ENCODE data around the gene C5orf15. TPM values are rescaled to one million over a fixed set of nuclear protein-coding genes. Genes with fewer than 3 reads are reported as not detected.
"Not testable (repeated sequence)": the region's sequence is repeated elsewhere in the genome, so short reads cannot be mapped to it uniquely, and the experiment has no call there.

The C5orf15 gene
- total RNA-seq, 1 donor from 2014 or later, result 20.8 TPM

- DNase-seq (ENCODE audit: low read depth), result no peak
- peaks cover 25% of the 10 kb centered on the region for H3K36me3 ChIP-seq (ENCODE audit: control insufficient read depth, insufficient read depth, low read length)
Observed at GRCh38 chr5:133981714-133982113, 13.3 kb upstream of the C5orf15 start.

GRCh38 chr5:133980652-133981051 is 12.2 kb upstream of the C5orf15 start:
- no peak for DNase-seq (ENCODE audit: low read depth)
- peaks cover 21% of the 10 kb centered on the region for H3K36me3 ChIP-seq (ENCODE audit: control insufficient read depth, insufficient read depth, low read length)
- no peak for FAIRE-seq
- H3K27me3 ChIP-seq (ENCODE audit: control insufficient read depth, insufficient read depth, low read length), result no peaks in the 10 kb centered on the region
- no peak overlapping the region for H3K4me3 ChIP-seq (ENCODE audit: low read depth, low read length)
- no peak for TF ChIP-seq CTCF (IDR thresholded peaks at IDR 0.05; ENCODE audit: insufficient read depth, low read length, severe bottlenecking)

More at GRCh38 chr5:133981714-133982113, 13.3 kb upstream of the C5orf15 start:
- Histone ChIP-seq H3K4me3 (ENCODE audit: low read depth, low read length) (no peak overlapping the region), H3K27me3 (ENCODE audit: control insufficient read depth, insufficient read depth, low read length) (no peaks in the 10 kb centered on the region)
- no peak for TF ChIP-seq CTCF (IDR thresholded peaks at IDR 0.05; ENCODE audit: insufficient read depth, low read length, severe bottlenecking)
- FAIRE-seq, result no peak

- Histone ChIP-seq H3K27me3 (ENCODE audit: control insufficient read depth, insufficient read depth, low read length) (no peaks in the 10 kb centered on the region), H3K36me3 (ENCODE audit: control insufficient read depth, insufficient read depth, low read length) (peaks cover 30% of the 10 kb centered on the region), H3K4me3 (ENCODE audit: low read depth, low read length) (no peak overlapping the region)
- no peak for FAIRE-seq
- TF ChIP-seq CTCF (IDR thresholded peaks at IDR 0.05; ENCODE audit: insufficient read depth, low read length, severe bottlenecking), result no peak
- no peak for DNase-seq (ENCODE audit: low read depth)
Observed at GRCh38 chr5:133978943-133979342, 10.5 kb upstream of the C5orf15 start.

GRCh38 chr5:133977858-133978257 is 9.4 kb upstream of the C5orf15 start:
- TF ChIP-seq CTCF (IDR thresholded peaks at IDR 0.05; ENCODE audit: insufficient read depth, low read length, severe bottlenecking), result no peak
- peaks cover 27% of the 10 kb centered on the region for H3K36me3 ChIP-seq (ENCODE audit: control insufficient read depth, insufficient read depth, low read length)
- FAIRE-seq (no peak), DNase-seq (ENCODE audit: low read depth) (peak; percentile 8)
- H3K27me3 ChIP-seq (ENCODE audit: control insufficient read depth, insufficient read depth, low read length), result no peaks in the 10 kb centered on the region
- H3K4me3 ChIP-seq (ENCODE audit: low read depth, low read length), result no peak overlapping the region

GRCh38 chr5:133977161-133977787 is 8.8 kb upstream of the C5orf15 start:
- Histone ChIP-seq H3K4me3 (ENCODE audit: low read depth, low read length) (no peak overlapping the region), H3K27me3 (ENCODE audit: control insufficient read depth, insufficient read depth, low read length) (no peaks in the 10 kb centered on the region), H3K36me3 (ENCODE audit: control insufficient read depth, insufficient read depth, low read length) (peaks cover 27% of the 10 kb centered on the region)
- DNase-seq (ENCODE audit: low read depth), result no peak
- TF ChIP-seq CTCF (IDR thresholded peaks at IDR 0.05; ENCODE audit: insufficient read depth, low read length, severe bottlenecking), result no peak
- FAIRE-seq, result no peak

GRCh38 chr5:133975546-133975945 is 7.1 kb upstream of the C5orf15 start:
- H3K27me3 ChIP-seq (ENCODE audit: control insufficient read depth, insufficient read depth, low read length); DNase-seq (ENCODE audit: low read depth); FAIRE-seq; H3K4me3 ChIP-seq (ENCODE audit: low read depth, low read length): not testable (repeated sequence)
- peaks cover 25% of the 10 kb centered on the region for H3K36me3 ChIP-seq (ENCODE audit: control insufficient read depth, insufficient read depth, low read length)
